ENCODE results near the gene SCG5.

The SCG5 gene

GRCh38 chr15:32733281-32733680, 91.8 kb downstream of the SCG5 start:
- Histone ChIP-seq H3K36me3 (ENCODE audit: insufficient read depth) (no peaks in the 10 kb centered on the region), H3K4me1 (ENCODE audit: low read depth, poor library complexity, severe bottlenecking) (no peaks in the 10 kb centered on the region), H3K79me2 (ENCODE audit: insufficient read depth, low read depth) (no peaks in the 10 kb centered on the region), H3K27me3 (ENCODE audit: insufficient read depth, low read depth) (no peaks in the 10 kb centered on the region), H3K4me3 (IDR thresholded peaks at IDR 0.05; ENCODE audit: insufficient read depth, low read depth, low read length) (no peak overlapping the region), H4K20me1 (ENCODE audit: insufficient read depth) (no peaks in the 10 kb centered on the region), H3K9ac (no peak overlapping the region), H3K4me2 (no peak overlapping the region), H3K27ac (no peak overlapping the region), H2AFZ (ENCODE audit: low read depth) (no peak overlapping the region)
- TF ChIP-seq CTCF (conservative IDR thresholded peaks at IDR 0.05; ENCODE audit: low read depth, low read length), result no peak

GRCh38 chr15:32735989-32736700, 94.6 kb downstream of the SCG5 start:
- Histone ChIP-seq H3K27me3 (ENCODE audit: insufficient read depth, low read depth) (no peaks in the 10 kb centered on the region), H4K20me1 (ENCODE audit: insufficient read depth) (no peaks in the 10 kb centered on the region), H3K4me1 (ENCODE audit: low read depth, poor library complexity, severe bottlenecking) (no peaks in the 10 kb centered on the region), H3K79me2 (ENCODE audit: insufficient read depth, low read depth) (no peaks in the 10 kb centered on the region), H3K36me3 (ENCODE audit: insufficient read depth) (no peaks in the 10 kb centered on the region), H3K27ac (no peak overlapping the region), H3K4me3 (IDR thresholded peaks at IDR 0.05; ENCODE audit: insufficient read depth, low read depth, low read length) (no peak overlapping the region), H3K4me2 (no peak overlapping the region), H2AFZ (ENCODE audit: low read depth) (no peak overlapping the region), H3K9ac (no peak overlapping the region)
- TF ChIP-seq CTCF (conservative IDR thresholded peaks at IDR 0.05; ENCODE audit: low read depth, low read length), result no peak

- Histone ChIP-seq H3K4me1 (ENCODE audit: low read depth, poor library complexity, severe bottlenecking) (no peaks in the 10 kb centered on the region), H3K79me2 (ENCODE audit: insufficient read depth, low read depth) (no peaks in the 10 kb centered on the region), H3K9ac (no peak overlapping the region), H3K4me2 (no peak overlapping the region), H3K27me3 (ENCODE audit: insufficient read depth, low read depth) (no peaks in the 10 kb centered on the region), H2AFZ (ENCODE audit: low read depth) (no peak overlapping the region), H3K4me3 (IDR thresholded peaks at IDR 0.05; ENCODE audit: insufficient read depth, low read depth, low read length) (no peak overlapping the region), H3K27ac (no peak overlapping the region), H3K36me3 (ENCODE audit: insufficient read depth) (no peaks in the 10 kb centered on the region), H4K20me1 (ENCODE audit: insufficient read depth) (no peaks in the 10 kb centered on the region)
- TF ChIP-seq CTCF (conservative IDR thresholded peaks at IDR 0.05; ENCODE audit: low read depth, low read length), result no peak
Measured at GRCh38 chr15:32736701-32737061, 95.2 kb downstream of the SCG5 start.

GRCh38 chr15:32737304-32737703, 95.8 kb downstream of the SCG5 start:
- no peaks in the 10 kb centered on the region for H3K36me3 ChIP-seq (ENCODE audit: insufficient read depth)
- no peak for TF ChIP-seq CTCF (conservative IDR thresholded peaks at IDR 0.05; ENCODE audit: low read depth, low read length)

More at GRCh38 chr15:32737304-32737703, 95.8 kb downstream of the SCG5 start:
- Histone ChIP-seq H4K20me1 (ENCODE audit: insufficient read depth) (no peaks in the 10 kb centered on the region), H3K4me1 (ENCODE audit: low read depth, poor library complexity, severe bottlenecking) (peaks cover 1% of the 10 kb centered on the region), H2AFZ (ENCODE audit: low read depth) (no peak overlapping the region), H3K9ac (no peak overlapping the region), H3K79me2 (ENCODE audit: insufficient read depth, low read depth) (no peaks in the 10 kb centered on the region), H3K4me2 (no peak overlapping the region), H3K27ac (no peak overlapping the region), H3K4me3 (IDR thresholded peaks at IDR 0.05; ENCODE audit: insufficient read depth, low read depth, low read length) (no peak overlapping the region), H3K27me3 (ENCODE audit: insufficient read depth, low read depth) (no peaks in the 10 kb centered on the region)
